NCI-H82 treated with DMSO at 0.1 percent for 48 hours (cell line): ENCODE results near the gene ATP2C2.
"Not testable (repeated sequence)": the region's sequence is repeated elsewhere in the genome, so short reads cannot be mapped to it uniquely, and the experiment has no call there.

Experiments
- DNase-seq: peaks from one replicate; lab custom pipeline; 2025; ENCODE audit not compliant: unreplicated experiment; lab: John Stamatoyannopoulos, UW

Gene ATP2C2

DNA sequence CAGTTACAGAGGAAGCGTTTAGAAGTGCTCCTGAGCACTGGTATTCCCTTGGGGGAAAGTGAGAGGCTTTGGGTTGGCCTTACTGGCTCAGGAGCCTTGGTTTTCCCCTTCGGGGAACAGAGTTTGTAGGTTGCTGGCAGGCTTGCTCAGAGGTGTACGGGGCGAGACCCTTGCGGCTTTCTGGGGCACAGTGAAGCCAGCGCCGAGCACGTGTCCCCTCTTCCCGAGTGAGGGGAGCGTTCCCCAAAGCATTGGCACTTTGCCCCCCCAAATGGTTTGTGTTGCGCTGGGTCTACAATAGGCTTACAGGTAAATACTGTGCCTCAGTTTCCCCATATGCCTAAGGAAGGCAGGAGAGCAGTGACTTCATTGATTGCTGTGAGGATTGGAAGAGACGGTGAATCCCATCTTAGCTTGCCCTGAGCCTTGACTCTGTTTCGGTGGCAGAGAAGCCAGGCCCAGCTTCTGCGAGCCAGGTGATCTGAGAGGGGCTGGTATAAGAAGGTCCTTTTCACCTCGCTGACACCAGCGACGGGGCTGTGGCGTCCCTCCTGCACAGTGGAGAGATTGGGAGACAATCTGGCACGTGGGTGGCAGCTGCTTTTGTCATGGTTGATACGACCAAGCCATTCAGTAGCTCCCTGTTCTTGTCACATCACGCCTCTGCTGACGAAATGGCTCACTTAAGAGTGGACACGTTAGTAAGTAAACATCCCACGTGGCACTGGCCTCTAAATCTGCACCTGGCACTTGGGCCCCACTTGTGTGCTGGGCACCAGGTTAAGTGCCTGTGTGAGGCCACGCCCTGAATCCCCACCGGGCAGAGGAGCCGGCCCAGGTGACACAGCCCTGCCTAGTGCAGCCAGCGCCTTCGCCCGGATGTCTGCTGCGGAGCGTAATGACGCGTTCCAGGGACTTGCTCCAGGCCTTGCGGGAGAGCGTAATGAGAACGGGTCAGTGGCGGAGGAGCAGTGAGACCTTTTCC is 81.1 kb downstream of the ATP2C2 start:
- DNase-seq = no peak

DNA sequence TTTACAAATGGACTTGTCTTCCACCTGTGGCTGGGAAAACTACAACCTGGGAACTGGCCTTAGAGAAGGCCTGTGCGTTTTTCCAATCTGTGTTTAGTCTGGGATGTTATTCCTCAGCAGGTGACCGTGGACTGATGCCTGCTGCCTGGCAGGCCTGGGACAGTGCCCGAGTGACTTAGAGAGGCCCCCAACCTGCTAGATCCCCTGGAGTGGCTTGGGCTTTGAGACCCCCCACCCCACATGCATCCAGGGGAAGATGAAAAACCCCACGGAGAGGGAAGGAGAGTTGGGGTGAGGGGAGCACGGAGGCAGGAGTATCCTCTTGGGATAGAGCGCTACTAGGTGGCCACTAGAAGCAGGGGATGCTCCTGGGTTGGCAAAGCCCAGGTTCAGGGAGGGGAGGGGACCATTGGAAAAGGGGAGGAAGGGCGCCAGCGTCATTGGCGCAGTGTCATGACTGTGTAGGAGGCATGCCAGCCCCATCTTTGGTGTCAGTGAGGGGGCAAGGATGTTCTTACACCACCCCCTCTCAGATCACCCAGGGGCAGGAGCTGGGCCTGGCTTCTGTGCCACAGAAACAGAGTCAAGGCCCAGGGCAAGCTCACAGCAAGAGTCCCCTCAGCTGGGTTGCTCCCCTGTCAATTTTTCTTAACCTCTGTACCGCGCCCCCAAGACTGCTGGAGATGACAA is 82.0 kb downstream of the ATP2C2 start:
- DNase-seq = no peak

DNA sequence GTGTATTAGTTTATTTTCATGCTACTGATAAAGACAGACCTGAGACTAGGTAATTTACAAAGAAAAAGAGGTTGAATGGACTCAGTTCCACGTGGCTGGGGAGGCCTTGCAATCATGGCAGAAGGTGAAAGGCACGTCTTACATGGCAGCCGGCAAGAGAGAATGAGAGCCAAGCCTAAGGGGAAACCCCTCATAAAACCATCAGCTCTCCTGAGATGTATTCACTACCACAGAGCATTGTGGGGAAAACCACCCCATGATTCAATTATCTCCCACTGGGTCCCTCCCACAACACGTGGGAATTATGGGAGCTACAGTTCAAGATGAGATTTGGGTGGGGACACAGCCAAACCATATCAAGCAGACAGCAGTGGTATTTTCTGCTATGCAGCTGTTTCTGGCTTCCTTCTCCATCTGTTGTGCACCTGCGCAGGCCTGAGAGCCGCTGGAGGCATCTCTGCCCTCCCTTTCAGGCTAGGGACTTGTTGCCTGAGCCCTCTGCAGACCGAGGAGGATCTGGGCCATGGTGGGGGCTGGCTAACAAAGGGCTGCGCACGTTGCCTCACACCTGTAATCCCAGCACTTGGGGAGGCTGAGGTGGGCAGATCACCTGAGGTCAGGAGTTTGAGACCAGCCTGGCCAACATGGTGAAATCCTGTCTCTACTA is 82.8 kb downstream of the ATP2C2 start:
- DNase-seq = not testable (repeated sequence)

DNA sequence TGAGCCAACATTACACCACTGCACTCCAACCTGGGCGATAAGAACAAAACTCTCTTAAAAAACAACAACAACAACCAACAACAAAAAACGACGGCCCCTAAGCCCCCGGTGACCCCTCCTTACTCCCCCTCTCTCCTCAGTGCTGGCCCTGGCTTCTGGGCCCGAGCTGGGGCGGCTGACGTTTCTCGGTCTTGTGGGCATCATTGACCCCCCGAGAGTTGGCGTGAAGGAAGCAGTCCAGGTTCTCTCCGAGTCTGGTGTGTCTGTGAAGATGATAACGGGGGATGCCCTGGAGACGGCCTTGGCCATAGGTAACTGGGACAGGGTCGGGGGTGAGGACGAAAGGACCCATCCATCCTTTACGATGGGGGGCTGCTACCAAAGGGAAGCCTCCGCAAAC is 83.4 kb downstream of the ATP2C2 start:
- DNase-seq = no peak

DNA sequence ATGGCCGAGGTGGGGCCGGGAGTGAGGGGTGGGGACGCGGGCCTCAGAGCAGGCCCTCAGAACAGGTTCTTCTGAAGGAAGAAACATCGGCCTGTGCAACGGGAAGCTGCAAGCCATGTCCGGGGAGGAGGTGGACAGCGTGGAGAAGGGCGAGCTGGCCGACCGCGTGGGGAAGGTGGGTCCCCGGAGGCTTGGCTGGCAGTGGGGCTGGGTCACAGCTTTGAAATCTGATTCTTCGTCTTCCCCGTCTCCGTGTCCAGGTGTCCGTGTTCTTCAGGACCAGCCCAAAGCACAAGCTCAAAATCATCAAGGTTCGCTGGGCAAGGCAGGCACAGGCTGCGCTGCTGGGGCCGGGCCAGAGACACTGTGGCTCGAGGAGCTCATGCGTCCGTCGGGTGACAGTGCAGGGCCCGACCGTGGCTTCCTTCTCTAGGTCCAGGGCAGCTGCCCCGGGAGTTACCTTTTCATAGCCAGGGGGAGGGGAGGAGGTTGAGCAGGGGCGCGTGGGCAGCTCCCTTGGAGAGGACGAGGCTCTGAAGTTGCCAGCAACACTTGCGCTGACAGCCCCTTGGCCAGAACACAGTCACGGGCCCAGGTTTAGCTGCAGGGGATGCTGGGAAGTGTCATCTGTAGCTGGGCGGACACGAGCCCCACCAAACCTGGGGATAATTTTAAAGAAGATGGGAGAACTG is 84.9 kb downstream of the ATP2C2 start:
- no peak for DNase-seq

DNA sequence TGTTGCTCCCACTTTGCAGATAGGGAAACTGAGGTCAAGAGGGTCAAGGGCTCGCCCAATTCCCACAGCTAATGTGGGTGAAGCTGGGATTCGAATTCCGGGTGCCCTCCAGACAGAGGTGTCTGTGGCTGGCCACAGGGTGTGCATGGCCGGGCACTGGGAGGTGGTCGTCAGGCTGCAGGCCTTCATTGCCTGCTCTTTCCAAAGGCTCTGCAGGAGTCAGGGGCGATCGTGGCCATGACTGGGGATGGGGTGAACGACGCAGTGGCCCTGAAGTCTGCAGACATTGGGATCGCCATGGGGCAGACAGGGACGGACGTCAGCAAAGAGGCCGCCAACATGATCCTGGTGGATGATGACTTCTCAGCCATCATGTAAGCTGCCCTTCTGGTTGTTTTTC is 86.3 kb downstream of the ATP2C2 start:
- DNase-seq = no peak

DNA sequence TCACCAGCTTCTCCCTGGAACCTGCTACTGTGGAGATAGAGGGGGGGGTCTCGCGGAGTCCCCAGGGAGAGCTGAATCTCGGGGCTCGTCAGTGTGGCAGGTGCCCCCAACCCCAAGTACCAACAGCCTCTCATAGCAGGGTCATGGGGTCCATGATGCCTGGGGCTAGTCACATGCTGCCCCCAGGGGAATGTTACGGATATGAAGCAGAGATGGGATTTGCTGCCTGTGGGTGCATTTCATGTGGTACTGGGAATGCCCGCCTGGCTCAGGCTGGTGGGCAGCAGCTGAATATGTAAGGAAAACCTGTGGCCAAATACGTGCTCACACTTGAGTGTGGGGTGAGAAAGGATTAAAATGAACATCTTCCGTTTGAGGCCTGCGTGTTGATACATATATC is 86.7 kb downstream of the ATP2C2 start:
- DNase-seq = no peak

DNA sequence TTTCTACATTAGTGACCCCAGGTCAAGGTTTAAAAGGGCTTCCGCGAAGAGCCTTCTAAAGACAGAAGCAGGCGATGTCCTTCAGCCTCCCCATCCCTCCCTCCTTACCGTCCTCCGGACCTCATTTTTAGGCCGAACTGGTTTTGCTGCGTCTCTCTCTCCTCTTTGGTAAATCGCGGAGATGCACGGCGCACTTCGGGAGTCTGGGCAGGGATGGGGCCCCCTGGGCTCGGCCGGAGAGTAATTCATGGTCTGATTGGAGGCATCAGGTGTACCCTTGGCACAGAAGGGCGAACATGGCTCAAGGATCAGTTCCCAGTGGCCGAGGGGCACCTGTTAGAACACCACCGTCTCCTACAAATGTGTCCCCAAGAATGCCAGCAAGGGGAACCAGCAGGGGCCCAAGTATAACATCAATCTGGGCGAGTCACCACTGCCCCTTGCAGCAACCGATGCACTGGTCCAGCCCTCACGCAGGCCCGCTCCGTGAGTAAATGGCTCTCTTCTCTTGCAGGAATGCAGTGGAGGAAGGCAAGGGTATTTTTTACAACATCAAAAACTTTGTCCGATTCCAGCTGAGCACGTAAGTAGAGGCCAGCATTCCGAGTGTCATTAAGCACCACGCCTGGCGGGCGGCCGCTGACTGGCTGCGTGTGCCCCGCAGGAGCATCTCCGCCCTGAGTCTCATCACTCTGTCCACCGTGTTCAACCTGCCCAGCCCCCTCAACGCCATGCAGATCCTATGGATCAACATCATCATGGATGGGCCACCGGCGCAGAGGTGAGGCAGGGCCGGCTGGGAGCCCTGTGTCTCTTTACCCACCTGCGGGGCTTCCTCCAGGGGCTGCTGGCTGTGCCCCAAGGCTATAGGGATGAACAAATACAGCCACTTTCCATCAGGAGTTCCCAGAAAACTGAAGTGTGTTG is 90.5 kb downstream of the ATP2C2 start:
- no peak for DNase-seq

DNA sequence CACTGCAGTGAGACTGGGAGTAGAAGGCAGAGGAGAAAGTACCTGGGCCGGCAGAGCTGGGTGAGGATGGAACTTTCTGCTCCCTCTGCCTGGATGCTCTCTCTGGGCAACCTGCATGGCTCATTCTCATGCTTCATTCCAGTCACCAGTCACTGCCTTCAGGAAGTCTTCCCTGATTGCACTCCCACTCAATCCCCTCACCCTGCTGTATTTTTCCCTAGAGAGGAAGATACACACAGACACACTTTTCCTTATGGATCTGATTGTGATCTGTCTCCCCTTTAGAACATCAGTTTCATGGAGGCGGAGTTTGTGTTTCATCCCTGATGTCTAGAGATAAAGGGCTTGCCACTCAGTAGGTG is 91.2 kb downstream of the ATP2C2 start:
- no peak for DNase-seq

DNA sequence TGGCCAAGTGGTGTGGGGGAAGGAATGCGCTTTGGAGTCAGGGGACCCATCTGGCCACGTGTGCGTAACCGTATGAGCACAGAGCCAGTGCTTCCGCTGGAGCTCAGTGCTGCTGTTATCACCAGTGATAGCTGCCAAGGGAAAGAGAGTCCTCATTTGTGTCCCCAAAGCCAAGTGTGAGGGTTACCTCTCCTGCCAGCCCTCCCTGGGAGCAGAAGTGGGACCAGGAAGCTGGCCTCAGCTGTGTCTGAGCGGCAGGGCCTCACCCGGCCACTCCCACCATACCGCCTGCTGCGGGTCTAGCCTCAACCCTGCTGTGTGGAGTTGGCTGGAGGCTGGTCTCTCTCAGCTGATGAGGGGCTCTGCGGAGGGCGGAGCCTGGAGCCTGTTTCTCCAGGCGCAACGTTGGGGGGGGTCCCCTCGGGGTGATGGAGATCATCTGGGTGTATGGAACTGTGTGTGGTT is 91.6 kb downstream of the ATP2C2 start:
- DNase-seq = no peak

DNA sequence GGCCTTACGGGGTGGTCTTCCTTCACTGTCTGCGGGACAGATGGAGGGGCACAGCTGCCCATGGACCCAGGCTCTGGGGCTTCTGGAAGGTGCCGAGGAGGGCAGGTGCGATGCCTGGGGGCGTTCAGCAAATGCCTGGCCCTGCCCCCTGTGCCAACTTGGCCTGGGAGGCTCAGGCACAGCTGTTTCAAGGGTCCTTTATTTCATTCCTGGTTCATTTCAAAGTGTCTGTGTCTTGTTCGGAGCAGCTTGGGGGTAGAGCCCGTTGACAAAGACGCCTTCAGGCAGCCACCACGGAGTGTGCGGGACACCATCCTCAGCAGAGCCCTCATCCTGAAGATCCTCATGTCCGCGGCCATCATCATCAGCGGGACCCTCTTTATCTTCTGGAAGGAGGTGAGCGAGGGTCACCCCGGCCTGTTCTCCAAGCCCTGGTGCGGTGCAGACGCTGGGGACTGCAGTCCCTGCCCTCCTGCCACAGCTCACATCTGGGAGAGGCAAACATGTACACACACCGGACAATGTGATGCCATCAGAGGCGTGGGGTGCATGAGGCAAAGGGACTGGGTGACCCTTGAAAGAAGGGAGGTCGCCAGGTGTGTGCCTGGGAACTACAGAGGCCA is 92.2 kb downstream of the ATP2C2 start:
- no peak for DNase-seq

DNA sequence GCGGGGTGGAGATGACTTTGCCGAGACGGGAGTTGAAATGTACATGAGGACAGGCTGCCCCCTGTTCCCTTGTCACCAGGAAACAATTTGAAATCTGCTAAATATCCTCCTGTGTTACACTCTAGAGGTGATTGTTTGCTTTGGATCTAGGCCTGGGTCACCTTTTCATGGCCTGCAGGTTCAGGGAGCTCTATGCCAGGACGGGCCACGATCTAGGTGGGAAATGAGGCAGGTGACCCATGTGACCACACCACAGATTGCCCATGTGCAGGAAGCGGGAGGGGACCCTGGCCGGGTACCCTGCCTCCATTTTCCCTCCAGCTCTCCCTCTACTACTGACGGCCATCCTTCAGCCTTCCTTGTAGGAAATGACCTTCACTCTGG is 92.7 kb downstream of the ATP2C2 start:
- no peak for DNase-seq

DNA sequence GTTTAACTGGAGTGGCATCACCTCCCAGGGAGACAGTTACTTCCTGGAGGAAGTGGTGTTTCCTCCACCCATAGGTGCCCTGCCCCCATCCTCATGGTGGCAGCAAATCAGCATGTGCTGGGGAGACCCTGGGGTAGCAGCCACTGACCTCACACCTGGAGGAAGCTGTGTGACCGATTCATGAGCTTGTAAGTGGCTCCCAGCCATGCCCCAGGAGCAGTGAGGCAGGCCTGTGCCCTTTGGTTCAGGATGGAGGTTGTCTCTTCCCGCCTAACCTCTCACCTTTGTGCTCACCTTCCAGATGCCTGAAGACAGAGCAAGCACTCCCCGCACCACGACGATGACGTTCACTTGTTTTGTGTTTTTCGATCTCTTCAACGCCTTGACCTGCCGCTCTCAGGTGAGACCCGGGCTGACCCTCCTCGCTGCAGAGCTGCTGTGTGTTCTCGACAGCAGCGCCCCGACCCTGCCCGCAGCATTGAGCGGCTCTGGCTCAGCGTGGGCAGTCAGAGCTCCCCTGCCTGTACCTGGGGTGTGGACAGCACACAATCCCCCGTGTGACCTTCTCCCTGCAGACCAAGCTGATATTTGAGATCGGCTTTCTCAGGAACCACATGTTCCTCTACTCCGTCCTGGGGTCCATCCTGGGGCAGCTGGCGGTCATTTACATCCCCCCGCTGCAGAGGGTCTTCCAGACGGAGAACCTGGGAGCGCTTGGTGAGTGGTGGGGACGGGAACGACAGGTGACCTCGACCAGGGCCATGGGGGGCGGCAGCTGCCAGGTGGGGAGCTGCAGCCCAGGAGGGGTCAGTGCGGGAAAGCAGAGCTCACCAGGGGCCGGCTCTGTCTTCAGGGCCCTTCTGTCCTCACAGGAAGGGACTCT is 93.3 kb downstream of the ATP2C2 start:
- DNase-seq = no peak

DNA sequence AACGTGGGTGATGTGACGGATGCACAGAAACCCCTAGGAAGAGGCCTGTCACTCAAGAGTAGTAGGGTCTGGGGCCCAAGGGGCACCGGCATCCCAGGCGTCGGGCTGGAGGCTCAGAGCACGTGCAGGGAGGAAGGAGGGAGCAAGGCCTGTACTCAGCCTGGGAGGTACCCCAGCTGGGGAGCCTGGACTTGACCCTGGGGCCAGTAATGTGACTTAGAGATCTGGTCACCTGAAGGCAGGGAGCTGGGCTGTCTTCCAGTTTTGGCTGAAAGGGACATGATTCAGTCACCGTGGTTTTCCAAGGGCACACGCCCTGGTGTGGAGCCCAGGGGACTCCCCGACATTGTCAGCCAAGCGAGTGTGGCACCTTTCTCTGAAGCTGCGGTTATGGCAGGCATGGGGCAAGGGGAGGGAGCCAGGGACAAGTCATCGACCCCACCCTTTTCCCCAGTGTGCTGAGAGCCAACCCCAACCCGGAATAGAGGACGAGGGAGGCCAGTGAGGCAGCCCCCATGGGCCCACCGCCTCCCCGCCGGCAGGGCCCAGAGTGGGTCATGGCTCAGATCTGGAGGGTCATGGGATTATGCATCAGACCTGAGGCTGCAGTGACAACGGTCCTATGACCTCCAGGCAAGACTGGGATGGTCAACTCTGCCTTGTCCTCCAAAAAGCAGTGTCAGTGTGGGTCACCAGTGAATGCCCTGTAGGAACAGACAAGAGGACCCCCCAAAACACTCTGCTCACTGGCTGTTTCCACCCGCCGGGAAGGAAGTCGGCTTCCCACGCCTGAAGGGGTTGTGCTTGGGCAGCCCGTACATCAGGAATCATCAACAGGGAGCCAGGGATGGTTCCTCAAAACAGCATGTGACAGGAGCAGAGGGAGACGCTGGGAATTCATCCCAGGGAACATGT is 94.2 kb downstream of the ATP2C2 start:
- DNase-seq = no peak

DNA sequence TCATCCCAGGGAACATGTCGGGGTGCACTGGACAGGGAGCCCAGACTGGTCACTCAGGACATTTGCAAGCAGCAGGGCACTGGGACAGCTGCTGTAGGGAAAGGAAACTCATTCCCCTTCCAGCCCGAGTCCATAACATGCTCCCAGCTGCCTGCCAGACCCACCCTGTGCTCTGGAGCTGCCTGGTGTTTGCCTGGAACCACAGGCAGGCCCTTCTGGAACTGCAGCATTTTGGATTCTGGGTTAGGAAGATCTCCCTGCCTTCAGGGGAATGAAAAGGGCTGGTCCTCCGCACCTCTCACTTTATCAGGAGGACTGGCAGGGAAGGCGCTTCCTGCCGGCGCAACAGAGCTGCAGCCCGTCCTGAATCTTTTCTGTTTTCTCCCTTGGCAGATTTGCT is 94.9 kb downstream of the ATP2C2 start:
- DNase-seq = no peak

DNA sequence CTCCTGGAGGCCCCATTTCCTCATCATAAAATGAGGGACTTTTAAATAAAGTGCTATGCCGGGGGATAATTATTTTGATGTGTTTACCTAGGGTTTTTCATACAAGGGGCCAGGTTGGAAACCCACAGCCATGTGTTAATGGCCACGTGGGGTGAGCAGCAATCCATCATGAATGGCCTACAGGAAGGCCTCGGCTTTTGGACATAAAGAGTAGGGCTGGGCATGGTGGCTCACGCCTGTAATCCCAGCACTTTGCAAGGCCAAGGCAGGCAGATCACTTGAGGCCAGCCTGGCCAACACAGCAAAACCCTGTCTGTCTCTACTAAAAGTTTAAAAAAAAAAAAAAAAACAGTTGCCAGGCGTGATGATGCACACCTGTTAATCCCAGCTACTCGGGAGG is 95.8 kb downstream of the ATP2C2 start:
- DNase-seq = no peak

DNA sequence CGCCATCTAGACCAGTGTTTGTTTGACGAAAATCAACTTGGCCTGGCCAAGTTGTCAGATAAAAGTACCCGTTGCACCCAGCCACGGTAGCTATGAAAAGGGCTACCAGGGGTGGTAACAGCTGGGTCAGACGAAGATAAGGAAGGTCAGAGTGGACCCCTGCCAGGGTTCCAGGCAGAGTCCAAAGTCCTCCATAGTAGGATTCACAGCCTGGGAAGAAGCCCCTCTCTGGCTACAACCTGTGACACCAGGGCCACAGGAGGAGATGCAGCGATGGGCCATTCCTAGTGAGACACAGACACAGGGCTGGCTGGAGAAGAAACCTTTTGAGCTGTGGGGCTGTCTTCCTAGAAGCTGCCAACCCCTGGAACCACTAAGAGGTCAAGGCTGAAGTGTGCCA is 96.8 kb downstream of the ATP2C2 start:
- DNase-seq = no peak

DNA sequence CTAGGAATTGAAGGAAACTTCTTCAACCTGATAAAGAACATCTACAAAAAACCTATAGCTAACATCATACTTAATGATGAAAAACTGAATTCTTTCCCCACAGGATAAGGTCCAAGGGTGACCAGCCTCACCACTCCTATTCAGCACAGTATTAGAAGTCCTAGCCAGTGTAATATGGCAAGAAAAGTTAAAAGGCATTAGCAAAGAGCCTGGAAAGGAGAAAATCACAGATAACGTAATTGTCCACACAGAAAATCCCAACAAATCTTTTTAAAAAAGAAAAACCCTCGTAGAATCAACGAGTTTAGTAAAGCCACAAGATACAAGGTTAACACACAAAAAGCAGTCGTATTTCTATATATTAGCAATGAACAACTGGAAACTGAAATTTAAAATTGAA is 98.4 kb downstream of the ATP2C2 start:
- DNase-seq = no peak
